B cell (primary cell): ENCODE measurements around the gene GPR18.

Experiments
- EZH2 ChIP-seq: IDR thresholded peaks from 2 replicates; pipeline ENCODE4 v1.6.1; 2012; ENCODE audit warnings: borderline replicate concordance, low read depth, mild to moderate bottlenecking, moderate library complexity, low read length; ENCODE audit not compliant: insufficient read depth, poor library complexity, severe bottlenecking
- TF ChIP-seq, protein P1 (sequence below): fragments of 200-600 bp; IDR thresholded peaks from one replicate; pipeline ENCODE4 v1.8.0; 2022; ENCODE audit warnings: antibody characterized with exemption, mild to moderate bottlenecking

- TF ChIP-seq, protein P1, sequence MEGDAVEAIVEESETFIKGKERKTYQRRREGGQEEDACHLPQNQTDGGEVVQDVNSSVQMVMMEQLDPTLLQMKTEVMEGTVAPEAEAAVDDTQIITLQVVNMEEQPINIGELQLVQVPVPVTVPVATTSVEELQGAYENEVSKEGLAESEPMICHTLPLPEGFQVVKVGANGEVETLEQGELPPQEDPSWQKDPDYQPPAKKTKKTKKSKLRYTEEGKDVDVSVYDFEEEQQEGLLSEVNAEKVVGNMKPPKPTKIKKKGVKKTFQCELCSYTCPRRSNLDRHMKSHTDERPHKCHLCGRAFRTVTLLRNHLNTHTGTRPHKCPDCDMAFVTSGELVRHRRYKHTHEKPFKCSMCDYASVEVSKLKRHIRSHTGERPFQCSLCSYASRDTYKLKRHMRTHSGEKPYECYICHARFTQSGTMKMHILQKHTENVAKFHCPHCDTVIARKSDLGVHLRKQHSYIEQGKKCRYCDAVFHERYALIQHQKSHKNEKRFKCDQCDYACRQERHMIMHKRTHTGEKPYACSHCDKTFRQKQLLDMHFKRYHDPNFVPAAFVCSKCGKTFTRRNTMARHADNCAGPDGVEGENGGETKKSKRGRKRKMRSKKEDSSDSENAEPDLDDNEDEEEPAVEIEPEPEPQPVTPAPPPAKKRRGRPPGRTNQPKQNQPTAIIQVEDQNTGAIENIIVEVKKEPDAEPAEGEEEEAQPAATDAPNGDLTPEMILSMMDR, result no peak
- no peak for TF ChIP-seq EZH2
Observed at GRCh38 chr13:99299256-99299919, 41.2 kb upstream of the GPR18 start.
